Left ventricle myocardium inferior (tissue), 1 donor: ENCODE measurements around the gene FARS2. TPM values are rescaled to one million over a fixed set of nuclear protein-coding genes. Genes with fewer than 3 reads are reported as not detected.

Experiments
- DNase-seq: peaks from one replicate; pipeline ENCODE4 v3.0.0-alpha.2; 2020
- H3K27ac ChIP-seq: fragments of 200-600 bp; replicated peaks from 2 replicates; pipeline ENCODE4 v1.8.0; 2021
- H3K27me3 ChIP-seq: fragments of 200-600 bp; 2 replicates; pipeline ENCODE4 v1.8.0; 2021; ENCODE audit warnings: low read depth
- H3K36me3 ChIP-seq: fragments of 200-600 bp; 2 replicates; pipeline ENCODE4 v1.8.0; 2021
- H3K4me1 ChIP-seq: fragments of 200-600 bp; 2 replicates; pipeline ENCODE4 v1.8.0; 2021
- H3K4me3 ChIP-seq: fragments of 200-600 bp; 2 replicates; pipeline ENCODE4 v1.8.0; 2021; ENCODE audit warnings: mild to moderate bottlenecking, moderate library complexity
- H3K9me3 ChIP-seq: fragments of 200-600 bp; replicated peaks from 2 replicates; pipeline ENCODE4 v1.8.0; 2021
- intact Hi-C: fragments of 100-400 bp; cut with micrococcal nuclease; formaldehyde crosslinking; loops from one replicate; pipeline ENCODE4 v1.11.0; 2022
- total RNA-seq: library from RNA; stranded (reverse); fragmentation: NEBNext Ultra II Directional; extraction: Animal tissue kit (Norgen Biotek cat#: 25700); gene quantifications from one replicate; pipeline ENCODE4 v1.2.1, GENCODE V29; 2021
- TF ChIP-seq, protein P1 (sequence below): fragments of 200-600 bp; IDR thresholded peaks from 2 replicates; pipeline ENCODE4 v1.8.0; 2021; ENCODE audit warnings: antibody characterized with exemption, mild to moderate bottlenecking, borderline replicate concordance
- donor health status: DM: no; HTN: yes; CAD: no; lungs with severe emphysema.

Gene FARS2
- total RNA-seq, 1 donor from 2014 or later = 16.7 TPM

DNA sequence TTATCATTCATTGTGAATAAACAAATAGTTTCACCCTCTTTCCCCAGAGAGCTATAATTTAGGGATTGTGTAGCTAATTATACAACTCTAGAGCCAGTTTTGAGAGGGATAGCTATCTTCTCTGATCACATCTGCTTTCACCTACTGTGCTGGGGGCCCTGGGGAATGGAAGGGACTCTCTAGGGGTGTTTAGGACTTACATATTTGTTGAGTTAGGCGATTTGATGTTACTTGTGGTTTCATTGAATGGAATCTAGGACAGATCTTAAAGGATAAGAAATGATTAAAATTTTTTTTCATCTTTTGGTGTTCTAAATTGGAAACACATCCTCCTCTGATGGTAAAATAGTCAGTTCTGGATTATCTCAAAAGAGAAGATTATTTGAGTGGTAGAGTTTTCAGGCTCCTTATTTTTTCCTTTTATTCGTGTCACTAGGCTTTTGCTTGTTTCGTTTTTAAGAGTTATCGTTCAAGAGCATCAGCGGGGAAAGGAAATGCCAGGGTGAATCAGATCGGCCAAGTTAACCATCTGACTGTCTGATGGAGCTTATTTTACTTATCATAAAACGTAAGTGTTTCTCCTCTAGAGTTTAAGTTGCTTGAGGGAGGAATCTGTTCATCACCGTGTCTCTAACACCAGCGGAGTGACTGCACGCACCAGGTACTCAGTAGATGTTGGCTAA is 236.7 kb downstream of the FARS2 start:
- intact Hi-C loops = no loop called here
- no peaks in the 10 kb centered on the region for H3K9me3 ChIP-seq
- H3K27ac ChIP-seq = no peak overlapping the region
- no peaks in the 10 kb centered on the region for H3K36me3 ChIP-seq
- TF ChIP-seq, protein P1, sequence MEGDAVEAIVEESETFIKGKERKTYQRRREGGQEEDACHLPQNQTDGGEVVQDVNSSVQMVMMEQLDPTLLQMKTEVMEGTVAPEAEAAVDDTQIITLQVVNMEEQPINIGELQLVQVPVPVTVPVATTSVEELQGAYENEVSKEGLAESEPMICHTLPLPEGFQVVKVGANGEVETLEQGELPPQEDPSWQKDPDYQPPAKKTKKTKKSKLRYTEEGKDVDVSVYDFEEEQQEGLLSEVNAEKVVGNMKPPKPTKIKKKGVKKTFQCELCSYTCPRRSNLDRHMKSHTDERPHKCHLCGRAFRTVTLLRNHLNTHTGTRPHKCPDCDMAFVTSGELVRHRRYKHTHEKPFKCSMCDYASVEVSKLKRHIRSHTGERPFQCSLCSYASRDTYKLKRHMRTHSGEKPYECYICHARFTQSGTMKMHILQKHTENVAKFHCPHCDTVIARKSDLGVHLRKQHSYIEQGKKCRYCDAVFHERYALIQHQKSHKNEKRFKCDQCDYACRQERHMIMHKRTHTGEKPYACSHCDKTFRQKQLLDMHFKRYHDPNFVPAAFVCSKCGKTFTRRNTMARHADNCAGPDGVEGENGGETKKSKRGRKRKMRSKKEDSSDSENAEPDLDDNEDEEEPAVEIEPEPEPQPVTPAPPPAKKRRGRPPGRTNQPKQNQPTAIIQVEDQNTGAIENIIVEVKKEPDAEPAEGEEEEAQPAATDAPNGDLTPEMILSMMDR = no peak
- no peaks in the 10 kb centered on the region for H3K27me3 ChIP-seq
- no peak for DNase-seq
- peaks cover 54% of the 10 kb centered on the region for H3K4me1 ChIP-seq
- no peak overlapping the region for H3K4me3 ChIP-seq

- Histone ChIP-seq H3K4me1 (peaks cover 51% of the 10 kb centered on the region), H3K4me3 (no peak overlapping the region), H3K36me3 (no peaks in the 10 kb centered on the region), H3K27me3 (no peaks in the 10 kb centered on the region), H3K9me3 (no peaks in the 10 kb centered on the region), H3K27ac (no peak overlapping the region)
- intact Hi-C loops = no loop called here
- TF ChIP-seq, protein P1 = no peak
- DNase-seq = no peak
These were observed 237.2 kb downstream of the FARS2 start for GRCh38 chr6:5498579-5498899.

DNA sequence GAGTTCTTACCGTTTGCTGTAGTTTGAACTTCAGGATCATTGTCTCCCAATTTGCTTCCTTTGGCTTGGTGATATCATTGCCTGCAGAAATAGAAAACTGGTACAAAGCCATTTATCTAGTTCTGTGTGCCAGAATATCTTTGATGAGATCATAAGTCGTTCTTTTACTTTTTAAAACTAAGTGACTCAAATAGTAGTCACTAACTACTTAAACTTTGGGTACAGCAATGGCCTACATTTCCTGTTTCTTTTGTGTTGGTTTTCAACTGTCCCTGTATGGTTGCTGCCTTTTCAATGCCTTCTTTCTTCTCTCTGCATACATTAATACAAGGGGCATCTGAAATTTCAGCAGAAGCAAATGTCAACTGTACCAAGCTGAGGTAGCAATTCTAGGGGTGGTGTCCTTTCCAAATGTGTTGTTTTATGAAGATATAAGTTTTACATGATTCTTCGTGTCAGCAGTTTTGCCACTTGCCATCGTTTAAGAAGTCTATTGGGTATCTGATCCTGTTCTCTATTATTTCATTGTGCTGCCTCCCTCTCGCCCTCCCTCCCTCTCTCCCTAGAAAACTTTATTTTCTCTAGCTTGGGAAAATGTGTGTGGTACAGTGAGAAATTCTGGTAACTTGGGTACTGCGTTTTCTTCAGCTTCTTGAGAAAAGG is 238.5 kb downstream of the FARS2 start:
- Histone ChIP-seq H3K4me3 (no peak overlapping the region), H3K27ac (peak overlapping the region; percentile 79), H3K4me1 (peaks cover 38% of the 10 kb centered on the region), H3K9me3 (no peaks in the 10 kb centered on the region), H3K36me3 (no peaks in the 10 kb centered on the region), H3K27me3 (no peaks in the 10 kb centered on the region)
- no peak for DNase-seq
- TF ChIP-seq, protein P1 = no peak
- intact Hi-C loops = no loop called here

DNA sequence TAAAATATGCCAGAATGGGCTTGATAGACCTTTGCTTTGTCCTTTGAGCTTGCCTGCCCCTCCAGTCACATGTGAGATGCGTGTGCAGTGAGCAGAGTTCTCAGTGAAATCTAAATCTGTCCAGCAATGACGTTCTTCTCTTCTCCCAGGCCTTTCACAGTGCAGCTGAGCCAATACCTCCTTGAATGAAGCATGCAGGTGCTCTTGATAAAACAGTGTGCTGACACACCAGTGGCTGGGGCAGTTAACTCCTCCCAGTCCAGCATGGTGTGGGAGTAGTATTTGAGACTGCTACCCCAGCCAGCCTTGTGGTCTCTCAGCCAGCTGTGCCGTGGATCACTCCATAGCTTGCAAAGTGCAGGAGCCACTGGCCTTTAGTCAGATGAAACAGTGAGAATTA is 240.5 kb downstream of the FARS2 start:
- intact Hi-C loops = no loop called here
- peaks cover 25% of the 10 kb centered on the region for H3K4me1 ChIP-seq

DNA sequence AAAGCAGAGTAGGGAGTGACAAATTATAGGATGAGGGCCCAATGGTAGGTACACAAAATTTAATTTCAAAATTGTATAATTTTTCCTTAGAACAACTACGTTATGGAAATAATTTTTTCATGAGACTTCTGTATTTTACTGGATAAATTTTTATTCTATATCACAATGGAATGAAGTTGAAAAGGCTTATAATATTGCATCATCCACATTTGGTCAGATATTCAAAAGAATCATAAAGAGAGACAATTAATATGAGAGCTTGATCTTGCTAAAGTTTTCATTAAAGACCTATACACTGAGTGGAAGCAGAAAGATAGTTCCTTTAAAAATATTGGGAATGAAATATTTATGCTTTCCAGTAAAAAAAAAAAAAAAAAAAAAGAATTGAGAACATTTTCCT is 242.8 kb downstream of the FARS2 start:
- H3K4me1 ChIP-seq = peaks cover 31% of the 10 kb centered on the region
- H3K27me3 ChIP-seq = no peaks in the 10 kb centered on the region
- TF ChIP-seq, protein P1 = no peak
- H3K4me3 ChIP-seq = no peak overlapping the region
- no peaks in the 10 kb centered on the region for H3K9me3 ChIP-seq
- H3K36me3 ChIP-seq = no peaks in the 10 kb centered on the region
- intact Hi-C loops = no loop called here
- no peak overlapping the region for H3K27ac ChIP-seq
- DNase-seq = no peak

More for the DNA sequence above, 240.5 kb downstream of the FARS2 start:
- TF ChIP-seq, protein P1 = no peak
- Histone ChIP-seq H3K27ac (peak overlapping the region; percentile 79), H3K27me3 (no peaks in the 10 kb centered on the region), H3K9me3 (no peaks in the 10 kb centered on the region), H3K36me3 (no peaks in the 10 kb centered on the region), H3K4me3 (no peak overlapping the region)
- peak; percentile 22 for DNase-seq
